Trophoblast cell (in vitro differentiated cells and primary cell): ENCODE measurements around the gene FNDC1.

Experiments
- DNase-seq, 2 donors: peaks; one replicate each; pipeline ENCODE4 v3.0.0-alpha.2; 2016
- H2AFZ ChIP-seq: 2 replicates; pipeline ENCODE4 v1.6.1; 2013; ENCODE audit warnings: low read length, moderate library complexity, mild to moderate bottlenecking; ENCODE audit not compliant: insufficient read depth, poor library complexity
- H2AK5ac ChIP-seq: 2 replicates; pipeline ENCODE4 v1.6.1; 2013; ENCODE audit warnings: mild to moderate bottlenecking, low read length
- H2BK120ac ChIP-seq: 2 replicates; pipeline ENCODE4 v1.6.1; 2013; ENCODE audit warnings: low read length, mild to moderate bottlenecking, moderate library complexity; ENCODE audit not compliant: insufficient read depth, poor library complexity
- H2BK12ac ChIP-seq: 2 replicates; pipeline ENCODE4 v1.6.1; 2013; ENCODE audit warnings: mild to moderate bottlenecking, low read length, moderate library complexity
- H2BK5ac ChIP-seq: 2 replicates; pipeline ENCODE4 v1.6.1; 2013; ENCODE audit warnings: low read length, low read depth, moderate library complexity, mild to moderate bottlenecking; ENCODE audit not compliant: poor library complexity
- H3K14ac ChIP-seq: 2 replicates; pipeline ENCODE4 v1.6.1; 2013; ENCODE audit warnings: mild to moderate bottlenecking, low read length
- H3K18ac ChIP-seq: 2 replicates; pipeline ENCODE4 v1.6.1; 2013; ENCODE audit warnings: mild to moderate bottlenecking, low read length
- H3K23ac ChIP-seq: 2 replicates; pipeline ENCODE4 v1.6.1; 2013; ENCODE audit warnings: low read length
- H3K27ac ChIP-seq: 2 replicates; pipeline ENCODE4 v1.5.1; 2013; ENCODE audit warnings: low read depth, mild to moderate bottlenecking, inconsistent platforms, low read length, moderate library complexity
- H3K27me3 ChIP-seq: 2 replicates; pipeline ENCODE4 v1.6.1; 2013; ENCODE audit warnings: inconsistent platforms, mild to moderate bottlenecking, low read length, moderate library complexity; ENCODE audit not compliant: insufficient read depth
- H3K36me3 ChIP-seq, 2 experiments: 1 replicate in 1 of 2; 2 replicates in 1 of 2; pipeline ENCODE4 v1.6.1; 2013; ENCODE audit warnings: low read length in 2 of 2, mild to moderate bottlenecking in 2 of 2, moderate library complexity in 1 of 2; ENCODE audit not compliant: insufficient read depth in 2 of 2, control insufficient read depth in 1 of 2
- H3K4ac ChIP-seq: 2 replicates; pipeline ENCODE4 v1.6.1; 2013; ENCODE audit warnings: low read depth, mild to moderate bottlenecking, low read length, moderate library complexity
- H3K4me1 ChIP-seq, 2 experiments: 1 replicate in 1 of 2; 2 replicates in 1 of 2; pipeline ENCODE4 v1.6.1; 2013; ENCODE audit warnings: low read length in 2 of 2, mild to moderate bottlenecking in 2 of 2, moderate library complexity in 1 of 2; ENCODE audit not compliant: insufficient read depth in 2 of 2, control insufficient read depth in 1 of 2
- H3K4me2 ChIP-seq: 2 replicates; pipeline ENCODE4 v1.6.1; 2013; ENCODE audit warnings: inconsistent platforms, mild to moderate bottlenecking, low read length, moderate library complexity
- H3K4me3 ChIP-seq: 2 replicates; pipeline ENCODE4 v1.5.1; 2013; ENCODE audit warnings: mild to moderate bottlenecking, low read depth, low read length, inconsistent platforms
- H3K79me1 ChIP-seq: one replicate; pipeline ENCODE4 v1.6.1; 2013; ENCODE audit warnings: low read length
- H3K79me2 ChIP-seq: 2 replicates; pipeline ENCODE4 v1.6.1; 2013; ENCODE audit warnings: low read length, mild to moderate bottlenecking; ENCODE audit not compliant: control insufficient read depth, insufficient read depth, poor library complexity
- H3K9ac ChIP-seq: 2 replicates; pipeline ENCODE4 v1.6.1; 2013; ENCODE audit warnings: mild to moderate bottlenecking, low read length
- H3K9me3 ChIP-seq: 2 replicates; pipeline ENCODE4 v1.6.1; 2013; ENCODE audit warnings: low read depth, mild to moderate bottlenecking, control low read depth, inconsistent platforms, low read length; ENCODE audit not compliant: insufficient read depth
- H4K12ac ChIP-seq: 2 replicates; pipeline ENCODE4 v1.6.1; 2013; ENCODE audit warnings: low read depth, mild to moderate bottlenecking, low read length, moderate library complexity
- H4K8ac ChIP-seq: 2 replicates; pipeline ENCODE4 v1.6.1; 2013; ENCODE audit warnings: low read depth, mild to moderate bottlenecking, low read length, moderate library complexity
- H4K91ac ChIP-seq: one replicate; pipeline ENCODE4 v1.6.1; 2013; ENCODE audit warnings: low read depth, mild to moderate bottlenecking, low read length, moderate library complexity
- WGBS: extraction: QIAGEN DNeasy Blood & Tissue Kit; methylation state at CpG from one replicate; pipeline ENCODE4 v1.1.7; 2013; ENCODE audit warnings: missing lambda C conversion rate; ENCODE audit not compliant: insufficient read length, insufficient coverage; ENCODE audit errors: extremely low coverage; 5-methylcytosine and 5-hydroxymethylcytosine counted together

The FNDC1 gene

DNA sequence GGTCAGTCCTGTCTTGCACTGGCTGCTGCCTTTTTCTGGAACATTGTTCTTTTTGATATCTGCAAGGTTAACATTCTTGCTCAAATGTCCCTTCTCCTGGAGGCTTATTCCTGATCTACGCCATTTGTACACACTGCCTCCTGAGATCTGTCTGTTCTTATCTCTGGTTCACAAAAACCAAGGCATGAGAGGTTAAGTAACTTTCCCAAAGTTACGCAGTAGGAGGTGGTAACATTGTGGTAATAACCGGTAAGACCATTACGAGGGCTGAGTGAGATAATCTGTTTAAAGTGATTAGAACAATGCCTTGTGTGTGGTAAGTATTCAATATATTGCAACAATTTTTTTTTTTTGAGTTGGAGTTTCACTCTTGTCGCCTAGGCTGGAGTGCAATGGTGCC lies 132.1 kb downstream of the FNDC1 start:
- no CpG with 5 or more reads among the region's 5 CpGs for WGBS
- H3K23ac ChIP-seq, result no peak overlapping the region
- H3K9ac ChIP-seq, result no peak overlapping the region
- no peak overlapping the region for H3K27ac ChIP-seq
- H3K14ac ChIP-seq, result no peak overlapping the region
- H2BK12ac ChIP-seq, result no peak overlapping the region
- no peak overlapping the region for H2BK120ac ChIP-seq
- H3K4ac ChIP-seq, result no peak overlapping the region
- no peak overlapping the region for H2AK5ac ChIP-seq
- no peak overlapping the region for H4K8ac ChIP-seq
- H3K79me2 ChIP-seq, result no peaks in the 10 kb centered on the region
- peaks cover 2% of the 10 kb centered on the region for H3K9me3 ChIP-seq
- H2AFZ ChIP-seq, result no peak overlapping the region
- no peak overlapping the region for H3K4me2 ChIP-seq
- no peak overlapping the region for H3K4me3 ChIP-seq
- DNase-seq, result peak in 1 of 2 donors; percentile 76
- no peaks in the 10 kb centered on the region for H3K79me1 ChIP-seq
- H3K4me1 ChIP-seq, result no peaks in the 10 kb centered on the region
- no peaks in the 10 kb centered on the region for H3K27me3 ChIP-seq
- no peak overlapping the region for H4K91ac ChIP-seq
- no peak overlapping the region for H4K12ac ChIP-seq
- no peaks in the 10 kb centered on the region for H3K36me3 ChIP-seq
- H2BK5ac ChIP-seq, result no peak overlapping the region
- no peak overlapping the region for H3K18ac ChIP-seq

DNA sequence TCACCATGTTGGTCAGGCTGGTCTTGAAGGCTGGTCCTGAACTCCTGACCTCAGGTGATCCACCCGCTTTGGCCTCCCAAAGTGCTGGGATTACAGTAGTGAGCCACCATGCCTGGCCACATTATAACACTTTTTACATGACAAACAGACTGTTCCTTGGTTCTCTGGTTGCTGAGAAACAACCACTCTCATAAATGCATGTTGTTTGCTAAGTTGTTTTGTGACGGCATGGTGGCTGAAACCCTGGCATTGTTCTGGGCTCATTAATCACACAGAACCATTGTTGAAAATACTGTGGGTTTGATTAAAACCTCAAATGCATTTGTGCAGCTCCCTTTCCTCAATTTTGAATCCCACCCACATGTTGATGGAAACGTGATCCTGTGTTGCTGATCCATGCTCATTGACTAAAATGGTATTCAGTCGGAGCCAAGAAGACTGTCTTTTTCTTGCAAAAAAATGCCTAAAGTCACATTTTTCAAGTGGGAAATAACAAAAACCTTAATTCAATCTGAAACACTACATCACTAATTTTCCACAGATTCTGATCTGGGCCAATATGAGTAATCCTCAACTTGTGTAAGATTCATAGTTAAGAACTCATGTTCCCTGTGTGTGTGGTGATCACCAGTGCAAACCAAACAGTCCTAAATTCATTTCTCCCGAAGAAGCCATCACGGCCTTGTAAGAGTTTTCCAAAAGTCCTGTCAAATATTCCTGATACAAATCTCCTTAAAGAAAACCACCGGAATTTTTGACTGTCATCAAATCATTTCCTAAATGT lies 132.8 kb downstream of the FNDC1 start:
- Histone ChIP-seq H3K14ac (no peak overlapping the region), H3K36me3 (no peaks in the 10 kb centered on the region), H2AK5ac (no peak overlapping the region), H2BK12ac (no peak overlapping the region), H4K91ac (no peak overlapping the region), H3K9me3 (peaks cover 2% of the 10 kb centered on the region), H4K12ac (no peak overlapping the region), H3K18ac (no peak overlapping the region), H3K79me1 (no peaks in the 10 kb centered on the region), H3K4me2 (no peak overlapping the region), H3K4ac (no peak overlapping the region), H2BK120ac (no peak overlapping the region), H2BK5ac (no peak overlapping the region), H2AFZ (no peak overlapping the region), H3K27me3 (no peaks in the 10 kb centered on the region), H3K79me2 (no peaks in the 10 kb centered on the region), H3K9ac (no peak overlapping the region), H3K27ac (no peak overlapping the region), H3K4me1 (no peaks in the 10 kb centered on the region), H3K4me3 (no peak overlapping the region), H3K23ac (no peak overlapping the region), H4K8ac (no peak overlapping the region)
- no CpG with 5 or more reads among the region's 7 CpGs for WGBS
- no peak for DNase-seq

DNA sequence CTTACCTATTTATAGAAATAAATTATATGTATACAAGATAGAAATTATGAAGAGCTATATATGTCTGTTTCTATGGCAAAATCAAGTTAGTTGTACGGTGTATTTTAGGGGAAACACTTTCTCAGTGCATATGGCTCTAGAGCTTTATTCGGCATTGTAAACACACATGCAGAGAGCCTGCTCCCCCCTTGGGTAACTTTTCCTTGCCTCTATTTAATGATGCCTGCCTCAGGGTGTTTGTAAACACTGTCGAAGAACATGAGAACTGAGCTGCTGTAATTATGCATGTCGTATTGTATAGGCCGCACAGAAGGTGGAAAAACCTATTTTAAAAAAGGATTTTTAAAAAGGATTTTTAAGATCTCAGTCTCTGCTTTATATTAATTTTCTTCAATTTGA lies 133.4 kb downstream of the FNDC1 start:
- Histone ChIP-seq H3K9me3 (peaks cover 2% of the 10 kb centered on the region), H3K4me1 (no peaks in the 10 kb centered on the region), H3K14ac (no peak overlapping the region), H4K12ac (no peak overlapping the region), H2AFZ (no peak overlapping the region), H3K4me2 (no peak overlapping the region), H4K8ac (no peak overlapping the region), H3K27me3 (no peaks in the 10 kb centered on the region), H3K79me1 (no peaks in the 10 kb centered on the region), H3K23ac (no peak overlapping the region), H3K4ac (no peak overlapping the region), H2AK5ac (no peak overlapping the region), H3K36me3 (no peaks in the 10 kb centered on the region), H2BK12ac (no peak overlapping the region), H2BK5ac (no peak overlapping the region), H3K4me3 (no peak overlapping the region), H3K18ac (no peak overlapping the region), H3K9ac (no peak overlapping the region), H2BK120ac (no peak overlapping the region), H3K79me2 (no peaks in the 10 kb centered on the region), H4K91ac (no peak overlapping the region), H3K27ac (no peak overlapping the region)
- no CpG with 5 or more reads among the region's 5 CpGs for WGBS
- no peak for DNase-seq

DNA sequence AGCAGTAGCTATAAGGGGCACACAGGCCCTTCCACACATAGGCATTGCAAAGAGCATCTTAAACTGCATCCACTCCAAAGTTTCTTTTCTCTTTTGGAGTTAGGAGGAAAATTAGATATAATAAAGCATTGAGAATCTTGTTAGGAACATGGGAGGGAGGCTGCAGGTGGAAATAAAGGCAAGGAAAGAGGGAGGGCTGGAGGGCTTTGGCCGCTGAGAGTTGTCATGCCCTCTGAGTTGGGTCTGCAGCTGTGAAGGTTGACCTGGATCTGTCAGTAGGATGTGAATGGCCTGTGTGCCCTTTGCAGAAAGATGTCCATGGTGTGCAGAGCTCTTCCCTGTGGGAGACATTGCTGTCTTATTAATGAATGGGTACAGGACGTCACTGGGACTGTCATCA lies 134.0 kb downstream of the FNDC1 start:
- no peak overlapping the region for H3K4me3 ChIP-seq
- no CpG with 5 or more reads among the region's 2 CpGs for WGBS

More for the DNA sequence above, 134.0 kb downstream of the FNDC1 start:
- H2BK5ac ChIP-seq, result no peak overlapping the region
- H3K23ac ChIP-seq, result no peak overlapping the region
- no peak overlapping the region for H2BK12ac ChIP-seq
- H3K9ac ChIP-seq, result no peak overlapping the region
- H3K4me2 ChIP-seq, result no peak overlapping the region
- DNase-seq, result no peak
- H2AK5ac ChIP-seq, result no peak overlapping the region
- H3K14ac ChIP-seq, result no peak overlapping the region
- H2BK120ac ChIP-seq, result no peak overlapping the region
- no peaks in the 10 kb centered on the region for H3K79me2 ChIP-seq
- H4K8ac ChIP-seq, result no peak overlapping the region
- no peak overlapping the region for H2AFZ ChIP-seq
- H3K36me3 ChIP-seq, result no peaks in the 10 kb centered on the region
- peaks cover 2% of the 10 kb centered on the region for H3K9me3 ChIP-seq
- no peak overlapping the region for H3K27ac ChIP-seq
- H4K12ac ChIP-seq, result no peak overlapping the region
- H3K79me1 ChIP-seq, result no peaks in the 10 kb centered on the region
- no peak overlapping the region for H3K18ac ChIP-seq
- H4K91ac ChIP-seq, result no peak overlapping the region
- H3K4me1 ChIP-seq, result no peaks in the 10 kb centered on the region
- H3K4ac ChIP-seq, result no peak overlapping the region
- H3K27me3 ChIP-seq, result no peaks in the 10 kb centered on the region
